Osteoblast (primary cell): Measurements from ENCODE around the gene TBC1D2B. TPM values are rescaled to one million over a fixed set of nuclear protein-coding genes. Genes with fewer than 3 reads are reported as not detected.

Experiments
- DNase-seq: peaks from one replicate; pipeline ENCODE4 v3.0.0; 2011; ENCODE audit warnings: low spot score, mixed read lengths; ENCODE audit not compliant: insufficient read length; ENCODE audit errors: missing footprints
- H2AFZ ChIP-seq: 2 replicates; pipeline ENCODE4 v1.6.0; 2011; ENCODE audit warnings: mild to moderate bottlenecking, low read length
- H3K27ac ChIP-seq: 2 replicates; pipeline ENCODE4 v1.5.1; 2011; ENCODE audit warnings: mild to moderate bottlenecking, low read depth, low read length, moderate library complexity
- H3K27me3 ChIP-seq: 2 replicates; pipeline ENCODE4 v1.6.0; 2012; ENCODE audit warnings: mild to moderate bottlenecking, control low read depth, inconsistent platforms, low read length, moderate library complexity; ENCODE audit not compliant: insufficient read depth
- H3K36me3 ChIP-seq: 2 replicates; pipeline ENCODE4 v1.5.1; 2011; ENCODE audit warnings: mild to moderate bottlenecking, low read length, control low read depth, moderate library complexity; ENCODE audit not compliant: insufficient read depth
- H3K4me1 ChIP-seq: 2 replicates; pipeline ENCODE4 v1.5.1; 2011; ENCODE audit warnings: mild to moderate bottlenecking, low read length, control low read depth, moderate library complexity; ENCODE audit not compliant: insufficient read depth
- H3K4me2 ChIP-seq: 2 replicates; pipeline ENCODE4 v1.6.0; 2011; ENCODE audit warnings: mild to moderate bottlenecking, low read length; ENCODE audit not compliant: insufficient read depth
- H3K4me3 ChIP-seq: fragments of 200-600 bp; sonication (generic); 3 replicates; pipeline ENCODE4 v1.5.1; 2012; ENCODE audit warnings: mild to moderate bottlenecking, low read length, inconsistent platforms; ENCODE audit not compliant: insufficient read depth
- H3K79me2 ChIP-seq: 2 replicates; pipeline ENCODE4 v1.6.0; 2012; ENCODE audit warnings: mild to moderate bottlenecking, low read length, control low read depth, inconsistent platforms; ENCODE audit not compliant: insufficient read depth
- H3K9me3 ChIP-seq: 2 replicates; pipeline ENCODE4 v1.5.1; 2011; ENCODE audit warnings: low read depth, low read length, control low read depth
- H4K20me1 ChIP-seq: 2 replicates; pipeline ENCODE4 v1.6.0; 2012; ENCODE audit warnings: mild to moderate bottlenecking, low read length, control low read depth; ENCODE audit not compliant: insufficient read depth
- total RNA-seq: library from RNA; depleted of rRNA; stranded (reverse); fragments of >200 nt; gene quantifications from 2 replicates; pipeline ENCODE4 v1.2.3, GENCODE V29; 2012
- TF ChIP-seq, protein P1 (sequence below): IDR thresholded peaks from 2 replicates; pipeline ENCODE4 v1.5.1; 2011; ENCODE audit warnings: mild to moderate bottlenecking, low read depth, low read length, moderate library complexity; ENCODE audit errors: extremely low read depth

TBC1D2B gene
- total RNA-seq, 1 donor, result 58.3 TPM

DNA sequence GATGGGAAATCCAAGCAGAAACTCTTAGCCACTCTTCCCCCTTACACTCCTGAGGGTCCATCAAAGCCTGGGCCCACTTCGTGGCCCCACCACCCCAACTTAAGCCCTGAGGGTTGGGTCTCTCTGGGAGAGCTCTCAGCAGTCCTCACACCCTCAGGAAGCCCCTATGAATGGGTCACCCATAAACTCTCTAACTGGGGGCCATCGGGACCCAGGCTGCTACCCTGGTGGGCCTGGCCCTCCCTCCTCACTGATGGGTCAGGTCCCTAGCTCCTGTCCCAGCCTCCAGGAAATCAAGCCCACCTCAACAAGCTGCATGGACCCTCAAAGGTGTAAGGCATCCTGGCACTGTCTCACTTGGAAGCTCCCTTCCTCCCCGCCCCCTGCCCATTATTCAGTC, 34.3 kb upstream of the TBC1D2B start:
- no peak overlapping the region for H2AFZ ChIP-seq
- no peaks in the 10 kb centered on the region for H4K20me1 ChIP-seq
- H3K79me2 ChIP-seq, result no peaks in the 10 kb centered on the region
- H3K27ac ChIP-seq, result no peak overlapping the region
- H3K4me1 ChIP-seq, result no peaks in the 10 kb centered on the region
- no peak for DNase-seq
- no peaks in the 10 kb centered on the region for H3K27me3 ChIP-seq
- no peak overlapping the region for H3K4me2 ChIP-seq
- H3K4me3 ChIP-seq, result no peak overlapping the region
- H3K9me3 ChIP-seq, result no peaks in the 10 kb centered on the region
- H3K36me3 ChIP-seq, result no peaks in the 10 kb centered on the region
- TF ChIP-seq, protein P1, sequence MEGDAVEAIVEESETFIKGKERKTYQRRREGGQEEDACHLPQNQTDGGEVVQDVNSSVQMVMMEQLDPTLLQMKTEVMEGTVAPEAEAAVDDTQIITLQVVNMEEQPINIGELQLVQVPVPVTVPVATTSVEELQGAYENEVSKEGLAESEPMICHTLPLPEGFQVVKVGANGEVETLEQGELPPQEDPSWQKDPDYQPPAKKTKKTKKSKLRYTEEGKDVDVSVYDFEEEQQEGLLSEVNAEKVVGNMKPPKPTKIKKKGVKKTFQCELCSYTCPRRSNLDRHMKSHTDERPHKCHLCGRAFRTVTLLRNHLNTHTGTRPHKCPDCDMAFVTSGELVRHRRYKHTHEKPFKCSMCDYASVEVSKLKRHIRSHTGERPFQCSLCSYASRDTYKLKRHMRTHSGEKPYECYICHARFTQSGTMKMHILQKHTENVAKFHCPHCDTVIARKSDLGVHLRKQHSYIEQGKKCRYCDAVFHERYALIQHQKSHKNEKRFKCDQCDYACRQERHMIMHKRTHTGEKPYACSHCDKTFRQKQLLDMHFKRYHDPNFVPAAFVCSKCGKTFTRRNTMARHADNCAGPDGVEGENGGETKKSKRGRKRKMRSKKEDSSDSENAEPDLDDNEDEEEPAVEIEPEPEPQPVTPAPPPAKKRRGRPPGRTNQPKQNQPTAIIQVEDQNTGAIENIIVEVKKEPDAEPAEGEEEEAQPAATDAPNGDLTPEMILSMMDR, result no peak

DNA sequence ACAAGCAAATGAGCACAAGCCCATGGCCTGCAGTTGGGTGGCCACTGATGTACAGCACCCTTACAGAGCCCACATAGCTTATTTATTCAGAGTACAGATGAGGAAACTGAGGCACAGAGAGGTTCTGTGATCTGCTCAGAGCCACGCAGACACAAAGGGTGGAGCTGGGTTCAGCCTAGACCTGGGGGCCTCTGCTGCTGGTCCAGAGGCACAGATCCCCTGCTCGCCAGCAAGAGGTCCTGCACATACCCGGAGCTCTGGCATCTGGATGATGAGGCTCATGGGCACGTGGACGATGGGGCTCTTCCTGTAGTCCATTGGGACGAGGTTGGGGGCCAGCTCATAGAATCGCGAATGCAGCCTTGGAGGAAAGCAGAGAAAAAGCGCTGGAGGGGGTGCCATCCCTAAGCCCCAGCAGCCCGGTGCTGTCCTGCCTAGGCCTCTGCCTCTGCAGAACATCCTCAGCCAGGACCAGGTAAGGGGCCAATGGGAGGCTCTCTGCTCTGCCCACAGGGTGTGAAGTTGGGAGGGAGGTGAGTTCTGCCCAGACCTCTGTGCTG, 33.5 kb upstream of the TBC1D2B start:
- Histone ChIP-seq H3K9me3 (no peaks in the 10 kb centered on the region), H3K4me2 (no peak overlapping the region), H2AFZ (no peak overlapping the region), H3K36me3 (no peaks in the 10 kb centered on the region), H3K27ac (no peak overlapping the region), H4K20me1 (no peaks in the 10 kb centered on the region), H3K79me2 (no peaks in the 10 kb centered on the region), H3K4me1 (peaks cover 2% of the 10 kb centered on the region), H3K27me3 (no peaks in the 10 kb centered on the region), H3K4me3 (no peak overlapping the region)
- TF ChIP-seq, protein P1, result no peak
- no peak for DNase-seq

DNA sequence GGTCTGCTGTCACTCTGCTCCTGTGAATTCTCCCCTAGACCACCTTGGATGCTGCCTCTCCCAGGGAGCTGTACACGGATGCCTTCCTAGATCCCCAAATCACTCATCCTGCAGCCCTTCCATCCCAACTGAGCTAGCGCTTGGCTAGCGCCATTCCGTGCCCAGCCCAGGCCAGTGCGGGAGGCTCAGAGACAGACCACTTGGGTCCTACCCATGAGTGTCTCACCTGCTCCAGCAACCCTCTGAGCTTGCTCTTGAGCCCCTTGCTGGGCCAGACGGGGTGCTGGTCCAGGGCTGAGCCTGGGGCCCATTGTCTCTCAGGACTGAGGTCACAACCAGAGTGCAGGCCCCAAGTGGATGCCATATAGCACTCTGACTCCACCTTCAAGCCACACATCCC, 32.6 kb upstream of the TBC1D2B start:
- H3K36me3 ChIP-seq, result no peaks in the 10 kb centered on the region
- H3K4me3 ChIP-seq, result no peak overlapping the region
- TF ChIP-seq, protein P1, result no peak
- no peaks in the 10 kb centered on the region for H3K27me3 ChIP-seq
- peaks cover 5% of the 10 kb centered on the region for H3K4me1 ChIP-seq
- no peak overlapping the region for H2AFZ ChIP-seq
- no peaks in the 10 kb centered on the region for H3K79me2 ChIP-seq
- no peak overlapping the region for H3K4me2 ChIP-seq
- H3K27ac ChIP-seq, result no peak overlapping the region
- DNase-seq, result no peak
- H4K20me1 ChIP-seq, result no peaks in the 10 kb centered on the region
- H3K9me3 ChIP-seq, result no peaks in the 10 kb centered on the region

DNA sequence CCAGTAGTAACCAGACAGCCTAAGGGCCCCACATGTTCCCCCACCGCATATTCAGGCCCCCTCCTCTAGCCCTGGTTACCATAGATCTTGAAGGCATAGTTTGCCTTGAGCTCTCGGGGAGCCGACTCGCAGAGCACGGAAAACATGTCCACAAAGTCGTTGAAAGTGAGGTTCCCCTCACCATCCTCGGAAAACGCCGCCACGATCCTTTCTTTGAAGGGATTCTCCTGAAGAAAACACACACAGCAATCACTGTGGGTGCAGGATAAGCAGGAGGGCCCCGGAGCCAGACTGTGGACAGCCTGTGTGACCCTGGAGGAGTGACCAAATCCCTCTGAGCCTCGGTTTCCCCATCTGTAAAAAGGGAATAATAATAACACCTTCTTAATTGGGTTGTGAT, 31.6 kb upstream of the TBC1D2B start:
- H3K9me3 ChIP-seq, result no peaks in the 10 kb centered on the region
- no peak overlapping the region for H2AFZ ChIP-seq
- no peaks in the 10 kb centered on the region for H4K20me1 ChIP-seq
- TF ChIP-seq, protein P1, result no peak
- no peak overlapping the region for H3K4me2 ChIP-seq
- no peaks in the 10 kb centered on the region for H3K36me3 ChIP-seq
- no peak for DNase-seq
- no peak overlapping the region for H3K27ac ChIP-seq
- H3K4me1 ChIP-seq, result peaks cover 5% of the 10 kb centered on the region
- no peaks in the 10 kb centered on the region for H3K27me3 ChIP-seq
- no peaks in the 10 kb centered on the region for H3K79me2 ChIP-seq
- H3K4me3 ChIP-seq, result no peak overlapping the region
